ENCODE measurements around the gene TLE3.

TLE3 gene

GRCh38 chr15:70006259-70007147 lies 91.2 kb downstream of the TLE3 start:
- no peak for DNase-seq (ENCODE audit: low read depth in 3 of 3)

GRCh38 chr15:70004826-70005225 lies 92.9 kb downstream of the TLE3 start:
- DNase-seq (ENCODE audit: low read depth in 3 of 3), result no peak

- no peak for DNase-seq (ENCODE audit: low read depth in 3 of 3)
Observed at GRCh38 chr15:70002897-70003296, 94.8 kb downstream of the TLE3 start.

DNA sequence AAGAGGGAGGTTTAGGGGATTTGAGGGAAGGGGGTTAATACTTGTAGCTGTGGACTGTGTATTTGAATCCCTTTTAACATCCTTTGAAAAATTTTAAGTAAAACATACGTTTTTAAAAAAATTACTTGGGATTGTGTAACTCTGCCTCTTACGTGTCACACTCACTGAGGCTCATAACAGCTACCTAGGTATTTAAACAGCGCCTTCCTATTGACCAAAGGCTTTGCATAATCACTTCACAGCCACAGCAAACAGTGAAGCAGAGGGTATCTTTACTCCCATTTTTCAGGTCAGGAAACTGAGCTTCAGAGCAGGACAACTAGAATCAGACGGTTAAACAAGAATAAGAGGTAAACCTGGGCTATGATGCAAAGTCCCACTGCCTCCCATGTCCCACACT lies 95.9 kb downstream of the TLE3 start:
- DNase-seq (ENCODE audit: low read depth in 3 of 3), result no peak

- DNase-seq (ENCODE audit: low read depth in 3 of 3), result no peak
Observed at GRCh38 chr15:69999392-70000085, 98.2 kb downstream of the TLE3 start.

GRCh38 chr15:69998541-69999391 lies 99.0 kb downstream of the TLE3 start:
- no peak for DNase-seq (ENCODE audit: low read depth in 3 of 3)

DNA sequence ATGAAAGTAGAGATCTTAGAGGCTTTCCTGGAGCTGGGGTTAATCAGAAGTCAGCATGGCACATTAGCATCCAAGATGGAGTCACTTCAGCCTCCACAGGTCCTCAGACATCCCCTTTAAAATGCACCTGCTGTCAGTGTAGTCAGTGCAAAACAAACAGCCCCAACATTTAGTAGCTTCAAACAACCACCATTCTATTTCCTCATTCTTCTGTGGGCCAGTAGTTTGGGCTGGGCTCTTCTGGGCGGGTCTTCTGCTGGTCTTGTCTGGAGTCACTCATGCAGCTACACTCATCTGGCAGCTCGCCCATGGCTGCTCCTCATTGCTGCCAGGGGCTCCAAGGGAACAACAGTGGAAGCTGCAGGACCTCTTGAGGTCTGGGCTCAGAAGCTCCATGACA lies 99.9 kb downstream of the TLE3 start:
- no peak for DNase-seq (ENCODE audit: low read depth in 3 of 3)
